GM12878 (cell line): Measurements from ENCODE around the gene TBC1D32. TPM values are rescaled to one million over a fixed set of nuclear protein-coding genes. Genes with fewer than 3 reads are reported as not detected.

Source experiments
- ATAC-seq: fragments of 200-7000 bp; cut with Tn5 transposase; 3 replicates; pipeline ENCODE4 v1.9.1; 2020; ENCODE audit warnings: mild to moderate bottlenecking, moderate library complexity
- BruUV-seq: library from RNA; stranded (reverse); fragments of 400-500 nt; replicated peaks from 2 replicates; lab custom pipeline; 2021; lab: Mats Ljungman, UMichigan
- CTCF ChIA-PET: fragments of 300-600 bp; sonication (Branson Sonifier 250); formaldehyde crosslinking; extraction: SDS; loops from one replicate; lab custom pipeline; 2021; ENCODE audit warnings: inconsistent platforms; lab: Yijun Ruan, JAX
- POLR2A ChIA-PET: fragments of 350-600 bp; formaldehyde crosslinking; extraction: SDS; loops from one replicate; lab custom pipeline; 2021; ENCODE audit warnings: inconsistent platforms; lab: Charles Lee
- RAD21 ChIA-PET: fragments of 300-600 bp; sonication (Branson Sonifier 250); formaldehyde crosslinking; loops from one replicate; lab custom pipeline; 2023; ENCODE audit warnings: antibody characterized with exemption; ENCODE audit not compliant: unreplicated experiment; lab: Charles Lee
- SMC1A ChIA-PET: fragments of 300-600 bp; sonication (Branson Sonifier 250); formaldehyde crosslinking; loops from one replicate; lab custom pipeline; 2023; ENCODE audit not compliant: unreplicated experiment, uncharacterized antibody; lab: Charles Lee
- DNase-seq: peaks from one replicate; pipeline ENCODE4 v3.0.0-alpha.2; 2011; ENCODE audit warnings: low read depth, low spot score
- FAIRE-seq: peaks from 3 replicates; lab custom pipeline; 2011; peaks lifted over from hg19 to GRCh38; lab: Jason Lieb, UNC
- H2AFZ ChIP-seq: 2 replicates; pipeline ENCODE4 v1.6.0; 2011; ENCODE audit warnings: low read depth, low read length, control low read depth; ENCODE audit not compliant: control insufficient read depth
- H3K27ac ChIP-seq: 2 replicates; pipeline ENCODE4 v1.5.1; 2011; ENCODE audit warnings: control low read depth; ENCODE audit not compliant: control insufficient read depth, insufficient read depth
- H3K27me3 ChIP-seq, 2 experiments: replicated peaks in 1 of 2; 2 replicates each; pipeline versions ENCODE4 v1.6.0 to v1.6.1; 2011; ENCODE audit warnings: low read length in 1 of 2; ENCODE audit not compliant: control insufficient read depth in 2 of 2, insufficient read depth in 2 of 2
- H3K36me3 ChIP-seq, 2 experiments: 2 replicates each; pipeline ENCODE4 v1.5.1; 2011; ENCODE audit warnings: low read length in 1 of 2; ENCODE audit not compliant: control insufficient read depth in 2 of 2, insufficient read depth in 2 of 2
- H3K4me1 ChIP-seq: 2 replicates; pipeline ENCODE4 v1.6.1; 2011; ENCODE audit warnings: mild to moderate bottlenecking, low read length, moderate library complexity, mixed read lengths; ENCODE audit not compliant: control insufficient read depth, insufficient read depth
- H3K4me2 ChIP-seq: 2 replicates; pipeline ENCODE4 v1.6.0; 2011; ENCODE audit warnings: control low read depth; ENCODE audit not compliant: control insufficient read depth, insufficient read depth
- H3K4me3 ChIP-seq: fragments of 200-600 bp; sonication (generic); 2 replicates; pipeline ENCODE4 v1.5.1; 2016
- H3K79me2 ChIP-seq: 2 replicates; pipeline ENCODE4 v1.6.0; 2011; ENCODE audit warnings: low read length; ENCODE audit not compliant: control insufficient read depth, insufficient read depth
- H3K9ac ChIP-seq: 2 replicates; pipeline ENCODE4 v1.8.0; 2011; ENCODE audit warnings: low read length, control low read depth, mixed read lengths; ENCODE audit not compliant: control insufficient read depth, insufficient read depth
- H3K9me3 ChIP-seq: replicated peaks from 3 replicates; pipeline ENCODE4 v1.5.1; 2011; ENCODE audit warnings: mild to moderate bottlenecking, low read length; ENCODE audit not compliant: control insufficient read depth, insufficient read depth
- H4K20me1 ChIP-seq: 2 replicates; pipeline ENCODE4 v1.6.0; 2011; ENCODE audit not compliant: control insufficient read depth, insufficient read depth
- BHLHE40 ChIP-seq, 2 experiments: fragments of 450-650 bp in 1 of 2; IDR thresholded peaks; 2 replicates each; pipeline ENCODE4 v1.6.1; 2011 to 2017; ENCODE audit warnings: low read depth in 2 of 2, borderline replicate concordance in 1 of 2, improper control_type of control experiment in 1 of 2, low read length in 1 of 2, mild to moderate bottlenecking in 1 of 2
- CBX3 ChIP-seq: fragments of 200-600 bp; sonication (generic); IDR thresholded peaks from 2 replicates; pipeline ENCODE4 v1.6.1; 2016; ENCODE audit warnings: low read depth, borderline replicate concordance
- CHD2 ChIP-seq: IDR thresholded peaks from 2 replicates; pipeline ENCODE4 v1.6.1; 2011; ENCODE audit warnings: low read depth, low read length, improper control_type of control experiment, borderline replicate concordance
- ESRRA ChIP-seq: IDR thresholded peaks from 2 replicates; pipeline ENCODE4 v1.6.1; 2012; ENCODE audit warnings: mild to moderate bottlenecking, low read length, improper control_type of control experiment
- FOXM1 ChIP-seq: IDR thresholded peaks from 2 replicates; pipeline ENCODE4 v1.6.1; 2012; ENCODE audit warnings: low read depth, mild to moderate bottlenecking, inconsistent platforms, low read length, moderate library complexity
- GATAD2B ChIP-seq: fragments of 450-650 bp; conservative IDR thresholded peaks from 2 replicates; pipeline ENCODE4 v1.6.1; 2017; ENCODE audit warnings: low read depth, mild to moderate bottlenecking, moderate library complexity
- HDAC2 ChIP-seq: fragments of 200-600 bp; sonication (generic); IDR thresholded peaks from 2 replicates; pipeline ENCODE4 v1.6.1; 2017
- JUNB ChIP-seq: IDR thresholded peaks from 2 replicates; pipeline ENCODE4 v1.6.1; 2016; ENCODE audit warnings: antibody characterized with exemption, mild to moderate bottlenecking
- KAT2A ChIP-seq: conservative IDR thresholded peaks from 2 replicates; pipeline ENCODE4 v1.6.1; 2011; ENCODE audit warnings: low read depth, low read length; ENCODE audit not compliant: control insufficient read depth
- MEF2A ChIP-seq: IDR thresholded peaks from 2 replicates; pipeline ENCODE4 v1.6.1; 2011; ENCODE audit warnings: low read depth, mild to moderate bottlenecking, low read length, moderate library complexity; ENCODE audit not compliant: insufficient read depth
- NBN ChIP-seq: fragments of 450-650 bp; IDR thresholded peaks from 2 replicates; pipeline ENCODE4 v1.6.1; 2016
- NFYA ChIP-seq: IDR thresholded peaks from 2 replicates; pipeline ENCODE4 v1.6.1; 2011; ENCODE audit warnings: low read depth, mild to moderate bottlenecking, low read length, improper control_type of control experiment, borderline replicate concordance
- PAX5 ChIP-seq: IDR thresholded peaks from 2 replicates; pipeline ENCODE4 v1.6.1; 2011; ENCODE audit warnings: low read depth, low read length, borderline replicate concordance
- PML ChIP-seq: IDR thresholded peaks from 2 replicates; pipeline ENCODE4 v1.6.1; 2012; ENCODE audit warnings: low read length, inconsistent platforms
- POLR2AphosphoS2 ChIP-seq: IDR thresholded peaks from 2 replicates; pipeline ENCODE4 v1.6.1; 2011; ENCODE audit warnings: low read depth, mild to moderate bottlenecking, low read length, improper control_type of control experiment, moderate library complexity
- RBBP5 ChIP-seq: fragments of 200-600 bp; sonication (generic); conservative IDR thresholded peaks from 2 replicates; pipeline ENCODE4 v1.6.1; 2016
- SUPT20H ChIP-seq: IDR thresholded peaks from 2 replicates; pipeline ENCODE4 v1.6.1; 2011; ENCODE audit warnings: low read depth, mild to moderate bottlenecking, low read length, moderate library complexity, borderline replicate concordance; ENCODE audit not compliant: control insufficient read depth
- WGBS: methylation state at CpG from one replicate; pipeline ENCODE4 v1.1.6; 2016; ENCODE audit warnings: low lambda C conversion rate; ENCODE audit not compliant: insufficient replicate concordance, insufficient coverage; ENCODE audit errors: missing lambda C conversion rate; 5-methylcytosine and 5-hydroxymethylcytosine counted together
- in situ Hi-C: fragments of 300-500 bp; cut with MboI; formaldehyde crosslinking; loops from 9 replicates; pipeline ENCODE4 v1.14.3; 2018; ENCODE audit warnings: mixed read lengths
- intact Hi-C: fragments of 100-400 bp; cut with micrococcal nuclease; formaldehyde crosslinking; loops from one replicate; pipeline ENCODE4 v1.14.2; 2022; ENCODE audit not compliant: unreplicated experiment
- polyA plus RNA-seq, 11 experiments: library from polyadenylated mRNA; depleted of rRNA in 4 of 11; unstranded in 6 of 11; stranded (reverse) in 5 of 11; fragments of >200 nt; fragmentation: Nextera tagmentation in 4 of 11; fragmentation: Illumina TruSeq in 1 of 11; extraction: Ambion mirVana in 4 of 11; extraction: Trizol in 1 of 11; gene quantifications; 1 replicate in 1 of 11; 2 replicates in 10 of 11; pipeline versions ENCODE4 v1.2.1 to v1.2.3, GENCODE V29; 2011 to 2016; ENCODE audit warnings: inconsistent platforms in 2 of 11, missing spikeins in 2 of 11, low read depth in 1 of 11
- total RNA-seq, 4 experiments: library from RNA; depleted of rRNA in 3 of 4; stranded (reverse); fragments of >200 nt in 3 of 4; fragmentation: Illumina TruSeq in 1 of 4; extraction: Trizol in 1 of 4; gene quantifications; 2 replicates each; pipeline versions ENCODE4 v1.2.1 to v1.2.3, GENCODE V29; 2013 to 2021
- TF ChIP-seq, protein P1 (sequence below): fragments of 450-650 bp; IDR thresholded peaks from 2 replicates; pipeline ENCODE4 v1.6.1; 2017; ENCODE audit warnings: antibody characterized with exemption, mild to moderate bottlenecking, moderate library complexity
- TF ChIP-seq, protein P2 (sequence below): IDR thresholded peaks from 2 replicates; pipeline ENCODE4 v1.6.1; 2011; ENCODE audit warnings: borderline replicate concordance, low read depth, mild to moderate bottlenecking, moderate library complexity, low read length; ENCODE audit not compliant: insufficient read depth, poor library complexity, severe bottlenecking
- TF ChIP-seq, protein P3 (sequence below): fragments of 450-650 bp; conservative IDR thresholded peaks from 2 replicates; pipeline ENCODE4 v1.6.1; 2017; ENCODE audit warnings: mild to moderate bottlenecking, moderate library complexity

Gene TBC1D32
- total and polyA plus RNA-seq, 10 of the 15 experiments (the other 5 are each of a cell fraction or from before 2014, with no cell fraction given): 2.2 to 10.2 (median 4.1) TPM

DNA sequence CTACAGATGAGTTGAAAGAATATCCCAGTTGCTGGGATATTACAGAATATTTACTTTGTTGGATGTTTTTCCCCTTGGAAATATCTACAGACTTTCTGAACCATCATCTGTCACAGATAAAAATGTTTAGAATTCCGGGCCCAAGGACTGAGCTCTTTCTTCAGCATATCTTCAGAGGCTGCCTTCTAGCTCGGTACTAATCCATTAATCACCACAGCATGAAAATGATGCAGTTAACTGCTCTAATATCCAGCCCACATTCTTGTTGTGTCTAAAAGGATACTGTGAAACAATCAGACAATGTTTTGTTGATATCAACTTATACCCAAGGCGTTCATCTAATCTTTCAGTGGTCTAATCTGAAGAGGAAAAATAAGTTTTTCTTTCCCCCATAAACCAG lies 247.4 kb downstream of the TBC1D32 start (continued):
- TF ChIP-seq, protein P1, sequence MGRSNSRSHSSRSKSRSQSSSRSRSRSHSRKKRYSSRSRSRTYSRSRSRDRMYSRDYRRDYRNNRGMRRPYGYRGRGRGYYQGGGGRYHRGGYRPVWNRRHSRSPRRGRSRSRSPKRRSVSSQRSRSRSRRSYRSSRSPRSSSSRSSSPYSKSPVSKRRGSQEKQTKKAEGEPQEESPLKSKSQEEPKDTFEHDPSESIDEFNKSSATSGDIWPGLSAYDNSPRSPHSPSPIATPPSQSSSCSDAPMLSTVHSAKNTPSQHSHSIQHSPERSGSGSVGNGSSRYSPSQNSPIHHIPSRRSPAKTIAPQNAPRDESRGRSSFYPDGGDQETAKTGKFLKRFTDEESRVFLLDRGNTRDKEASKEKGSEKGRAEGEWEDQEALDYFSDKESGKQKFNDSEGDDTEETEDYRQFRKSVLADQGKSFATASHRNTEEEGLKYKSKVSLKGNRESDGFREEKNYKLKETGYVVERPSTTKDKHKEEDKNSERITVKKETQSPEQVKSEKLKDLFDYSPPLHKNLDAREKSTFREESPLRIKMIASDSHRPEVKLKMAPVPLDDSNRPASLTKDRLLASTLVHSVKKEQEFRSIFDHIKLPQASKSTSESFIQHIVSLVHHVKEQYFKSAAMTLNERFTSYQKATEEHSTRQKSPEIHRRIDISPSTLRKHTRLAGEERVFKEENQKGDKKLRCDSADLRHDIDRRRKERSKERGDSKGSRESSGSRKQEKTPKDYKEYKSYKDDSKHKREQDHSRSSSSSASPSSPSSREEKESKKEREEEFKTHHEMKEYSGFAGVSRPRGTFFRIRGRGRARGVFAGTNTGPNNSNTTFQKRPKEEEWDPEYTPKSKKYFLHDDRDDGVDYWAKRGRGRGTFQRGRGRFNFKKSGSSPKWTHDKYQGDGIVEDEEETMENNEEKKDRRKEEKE: no peak
- TF ChIP-seq RBBP5 (no peak), FOXM1 (no peak), PML (no peak), NFYA (no peak)
- TF ChIP-seq, protein P2, sequence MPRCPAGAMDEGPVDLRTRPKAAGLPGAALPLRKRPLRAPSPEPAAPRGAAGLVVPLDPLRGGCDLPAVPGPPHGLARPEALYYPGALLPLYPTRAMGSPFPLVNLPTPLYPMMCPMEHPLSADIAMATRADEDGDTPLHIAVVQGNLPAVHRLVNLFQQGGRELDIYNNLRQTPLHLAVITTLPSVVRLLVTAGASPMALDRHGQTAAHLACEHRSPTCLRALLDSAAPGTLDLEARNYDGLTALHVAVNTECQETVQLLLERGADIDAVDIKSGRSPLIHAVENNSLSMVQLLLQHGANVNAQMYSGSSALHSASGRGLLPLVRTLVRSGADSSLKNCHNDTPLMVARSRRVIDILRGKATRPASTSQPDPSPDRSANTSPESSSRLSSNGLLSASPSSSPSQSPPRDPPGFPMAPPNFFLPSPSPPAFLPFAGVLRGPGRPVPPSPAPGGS: no peak

DNA sequence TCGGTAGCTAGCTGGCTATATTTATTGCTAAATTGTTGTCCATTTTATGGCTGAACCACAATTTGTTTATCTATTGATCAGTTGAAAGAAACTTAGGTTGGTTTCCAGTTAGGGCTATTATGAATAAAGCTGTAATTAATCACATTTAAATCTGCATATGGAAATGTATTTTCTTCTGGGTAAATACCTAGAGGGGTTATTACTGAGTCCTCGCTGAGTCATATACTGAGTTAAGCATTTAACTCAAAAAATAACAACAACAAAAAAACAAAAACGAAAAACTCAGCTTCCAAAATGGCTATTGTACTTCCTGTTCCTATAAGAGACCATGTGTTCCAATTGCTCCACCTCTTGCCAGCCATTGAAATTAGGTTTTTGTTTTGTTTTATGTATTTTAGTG lies 258.2 kb downstream of the TBC1D32 start:
- Histone ChIP-seq H3K4me3 (no peak overlapping the region), H3K27me3 (no peaks in the 10 kb centered on the region), H3K9me3 (no peaks in the 10 kb centered on the region), H3K4me1 (no peaks in the 10 kb centered on the region), H3K27ac (no peak overlapping the region), H3K9ac (no peak overlapping the region), H2AFZ (no peak overlapping the region), H4K20me1 (no peaks in the 10 kb centered on the region), H3K79me2 (no peaks in the 10 kb centered on the region), H3K4me2 (no peak overlapping the region), H3K36me3 (no peaks in the 10 kb centered on the region)
- RAD21 ChIA-PET: no interaction called here
- CTCF ChIA-PET: interaction anchor here (1.0 to 1.4 kb wide), 2 partner anchors 21 to 41 kb away, joined by 3 to 5 read pairs; no protein-coding TSS in a partner anchor
- SMC1A ChIA-PET: no interaction called here
- POLR2A ChIA-PET: no interaction called here
- no TSS peak for BruUV-seq
- 61% methylated on average over 3 of the region's 3 CpGs for WGBS
- intact Hi-C loops (no loop called here), in situ Hi-C loops (no loop called here)
- DNase-seq (no peak), FAIRE-seq (no peak), ATAC-seq (peak; percentile 43)
- TF ChIP-seq PAX5 (no peak), ESRRA (no peak), HDAC2 (no peak), KAT2A (no peak), JUNB (no peak), CBX3 (no peak), BHLHE40 (IDR thresholded peaks at IDR 0.05; ENCODE audit: borderline replicate concordance in 1 of 2, low read depth in 2 of 2, low read length in 1 of 2) (no peak), GATAD2B (no peak), NBN (no peak), MEF2A (no peak), SUPT20H (no peak), CHD2 (no peak), PML (no peak), POLR2AphosphoS2 (no peak)
- TF ChIP-seq, protein P3, sequence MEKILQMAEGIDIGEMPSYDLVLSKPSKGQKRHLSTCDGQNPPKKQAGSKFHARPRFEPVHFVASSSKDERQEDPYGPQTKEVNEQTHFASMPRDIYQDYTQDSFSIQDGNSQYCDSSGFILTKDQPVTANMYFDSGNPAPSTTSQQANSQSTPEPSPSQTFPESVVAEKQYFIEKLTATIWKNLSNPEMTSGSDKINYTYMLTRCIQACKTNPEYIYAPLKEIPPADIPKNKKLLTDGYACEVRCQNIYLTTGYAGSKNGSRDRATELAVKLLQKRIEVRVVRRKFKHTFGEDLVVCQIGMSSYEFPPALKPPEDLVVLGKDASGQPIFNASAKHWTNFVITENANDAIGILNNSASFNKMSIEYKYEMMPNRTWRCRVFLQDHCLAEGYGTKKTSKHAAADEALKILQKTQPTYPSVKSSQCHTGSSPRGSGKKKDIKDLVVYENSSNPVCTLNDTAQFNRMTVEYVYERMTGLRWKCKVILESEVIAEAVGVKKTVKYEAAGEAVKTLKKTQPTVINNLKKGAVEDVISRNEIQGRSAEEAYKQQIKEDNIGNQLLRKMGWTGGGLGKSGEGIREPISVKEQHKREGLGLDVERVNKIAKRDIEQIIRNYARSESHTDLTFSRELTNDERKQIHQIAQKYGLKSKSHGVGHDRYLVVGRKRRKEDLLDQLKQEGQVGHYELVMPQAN: no peak
